Ovary (tissue), 9 donors: ENCODE data around the gene GON4L. TPM values are rescaled to one million over a fixed set of nuclear protein-coding genes. Genes with fewer than 3 reads are reported as not detected.
"Not testable (repeated sequence)": the region's sequence is repeated elsewhere in the genome, so short reads cannot be mapped to it uniquely, and the experiment has no call there.

ENCODE experiments used
- DNase-seq, 5 donors: peaks; one replicate each; pipeline ENCODE4 v3.0.0-alpha.2; 2019 to 2020
- H3K27ac ChIP-seq, 2 donors: fragments of 200-600 bp; one replicate each; pipeline versions ENCODE4 v1.5.1 to v1.8.0; 2019 to 2022
- H3K27me3 ChIP-seq: fragments of 200-600 bp; one replicate; pipeline ENCODE4 v1.8.0; 2022
- H3K36me3 ChIP-seq: fragments of 200-600 bp; sonication (generic); one replicate; pipeline ENCODE4 v1.5.1; 2019
- H3K4me1 ChIP-seq: one replicate; pipeline ENCODE4 v1.8.1; 2013; ENCODE audit warnings: mild to moderate bottlenecking, moderate library complexity; ENCODE audit not compliant: insufficient read depth
- H3K4me3 ChIP-seq: fragments of 200-600 bp; sonication (generic); one replicate; pipeline ENCODE4 v1.5.1; 2017
- H3K9me3 ChIP-seq, 2 donors: fragments of 200-600 bp in 1 of 2; sonication (generic) in 1 of 2; one replicate each; pipeline versions ENCODE4 v1.5.1 to v1.8.1; 2013 to 2019; ENCODE audit warnings: mild to moderate bottlenecking in 1 of 2, moderate library complexity in 1 of 2
- EP300 ChIP-seq: sonication (generic); formaldehyde crosslinking; IDR thresholded peaks from one replicate; pipeline ENCODE4 v1.6.1; 2017; ENCODE audit warnings: antibody characterized with exemption
- POLR2A ChIP-seq: fragments of 450-650 bp; IDR thresholded peaks from one replicate; pipeline ENCODE4 v1.6.1; 2017; ENCODE audit warnings: antibody characterized with exemption, mild to moderate bottlenecking, moderate library complexity
- WGBS, 3 donors: extraction: QIAGEN DNeasy Blood & Tissue Kit in 1 of 3; methylation state at CpG; one replicate each; pipeline versions ENCODE4 v1.1.5 to v1.1.7; 2013 to 2017; 5-methylcytosine and 5-hydroxymethylcytosine counted together
- intact Hi-C, 4 donors: fragments of 100-400 bp; cut with DNase I; formaldehyde crosslinking; loops; one replicate each; pipeline versions ENCODE4 v1.11.0 to v1.15.1; 2022 to 2023
- polyA plus RNA-seq, 2 donors: library from polyadenylated mRNA; stranded (reverse); fragments of 200-250 nt in 1 of 2; fragments of 350-450 nt in 1 of 2; fragmentation: Illumina TruSeq in 1 of 2; extraction: RNeasy Lipid Tissue Mini Kit (QIAGEN cat#74804) in 1 of 2; gene quantifications; one replicate each; pipeline ENCODE4 v1.2.3, GENCODE V29; 2013 to 2014
- total RNA-seq, 7 donors: library from RNA; depleted of rRNA in 2 of 7; stranded (reverse); fragments of >200 nt in 2 of 7; fragmentation: NEBNext Ultra II Directional in 3 of 7; extraction: Animal tissue kit (Norgen Biotek cat#: 25700) in 3 of 7; gene quantifications; one replicate each; pipeline versions ENCODE4 v1.1.0 to v1.2.4, GENCODE V29; 2016 to 2023
- TF ChIP-seq, protein P1 (sequence below), 3 donors: fragments of 450-650 bp in 2 of 3; fragments of 200-600 bp in 1 of 3; IDR thresholded peaks; one replicate each; pipeline versions ENCODE4 v1.5.1 to v1.8.0; 2016 to 2022; ENCODE audit warnings: antibody characterized with exemption in 3 of 3, mild to moderate bottlenecking in 1 of 3
- donor health status: DM: no; HTN: no; CAD: no; lungs with moderate emphysema.
- donor health status: DM: no; HTN: no; CAD: no.
- donor health status: Bipolar disorder and iron deficiency.
- donor health status: DM: yes; HTN: yes; CAD: no.
- donor health status: DM: no; HTN: no; CAD: no.
- donor health status: DM: yes; HTN: yes; CAD: no.

GON4L gene
- total and polyA plus RNA-seq, 9 donors = 16.0 to 57.5 (median 39.5) TPM

DNA sequence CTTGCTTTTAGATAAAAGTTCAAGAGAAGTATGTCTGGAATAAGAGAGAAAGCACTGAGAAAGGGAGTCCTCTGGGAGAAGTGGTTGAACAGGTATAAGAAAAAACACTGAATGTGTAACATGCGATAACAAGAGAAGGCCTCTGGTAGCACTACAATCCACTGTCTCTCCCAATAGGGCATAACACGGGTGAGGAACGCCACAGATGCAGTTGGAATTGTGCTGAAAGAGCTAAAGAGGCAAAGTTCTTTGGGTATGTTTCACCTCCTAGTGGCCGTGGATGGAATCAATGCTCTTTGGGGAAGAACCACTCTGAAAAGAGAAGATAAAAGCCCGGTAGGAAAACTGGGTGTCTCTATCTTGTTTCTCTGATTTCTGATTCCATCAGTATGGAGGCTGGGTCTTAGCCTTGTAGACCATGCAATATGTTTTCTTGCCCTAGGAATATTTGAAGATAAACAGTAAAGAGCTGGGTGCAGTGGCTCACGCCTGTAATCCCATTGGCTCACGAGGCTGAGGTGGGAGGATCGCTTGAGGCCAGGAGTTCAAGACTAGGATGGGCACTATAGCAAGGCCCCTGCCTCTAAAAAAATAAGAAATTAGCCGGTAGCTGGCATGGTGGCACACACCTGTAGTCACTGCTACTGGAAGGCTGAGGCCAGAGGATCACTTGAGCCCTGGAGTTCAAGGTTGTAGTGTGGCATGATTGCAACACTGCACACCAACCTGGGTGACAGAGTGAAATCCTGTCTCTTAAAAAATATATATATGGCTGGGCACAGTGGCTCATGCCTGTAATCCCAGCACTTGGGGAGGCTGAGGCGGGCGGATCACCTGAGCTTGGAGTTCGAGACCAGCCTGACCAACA, 127.7 kb downstream of the GON4L start:
- no peak overlapping the region for H3K27ac ChIP-seq
- WGBS, 3 donors = 60 to 61% (median 61%) methylated on average over 12 of the region's 12 CpGs
- intact Hi-C loops = no loop called here
- H3K36me3 ChIP-seq = no peaks in the 10 kb centered on the region
- no peaks in the 10 kb centered on the region for H3K9me3 ChIP-seq
- H3K4me3 ChIP-seq = no peak overlapping the region
- H3K27me3 ChIP-seq = no peaks in the 10 kb centered on the region
- TF ChIP-seq EP300 = no peak
- no peak for TF ChIP-seq POLR2A
- TF ChIP-seq, protein P1, sequence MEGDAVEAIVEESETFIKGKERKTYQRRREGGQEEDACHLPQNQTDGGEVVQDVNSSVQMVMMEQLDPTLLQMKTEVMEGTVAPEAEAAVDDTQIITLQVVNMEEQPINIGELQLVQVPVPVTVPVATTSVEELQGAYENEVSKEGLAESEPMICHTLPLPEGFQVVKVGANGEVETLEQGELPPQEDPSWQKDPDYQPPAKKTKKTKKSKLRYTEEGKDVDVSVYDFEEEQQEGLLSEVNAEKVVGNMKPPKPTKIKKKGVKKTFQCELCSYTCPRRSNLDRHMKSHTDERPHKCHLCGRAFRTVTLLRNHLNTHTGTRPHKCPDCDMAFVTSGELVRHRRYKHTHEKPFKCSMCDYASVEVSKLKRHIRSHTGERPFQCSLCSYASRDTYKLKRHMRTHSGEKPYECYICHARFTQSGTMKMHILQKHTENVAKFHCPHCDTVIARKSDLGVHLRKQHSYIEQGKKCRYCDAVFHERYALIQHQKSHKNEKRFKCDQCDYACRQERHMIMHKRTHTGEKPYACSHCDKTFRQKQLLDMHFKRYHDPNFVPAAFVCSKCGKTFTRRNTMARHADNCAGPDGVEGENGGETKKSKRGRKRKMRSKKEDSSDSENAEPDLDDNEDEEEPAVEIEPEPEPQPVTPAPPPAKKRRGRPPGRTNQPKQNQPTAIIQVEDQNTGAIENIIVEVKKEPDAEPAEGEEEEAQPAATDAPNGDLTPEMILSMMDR (IDR thresholded peaks at IDR 0.05) = peak; percentile 15 to 33 (median 27)
- H3K4me1 ChIP-seq = no peaks in the 10 kb centered on the region
- peak in 4 of 5 donors; percentile 17 to 49 (median 32) for DNase-seq

DNA sequence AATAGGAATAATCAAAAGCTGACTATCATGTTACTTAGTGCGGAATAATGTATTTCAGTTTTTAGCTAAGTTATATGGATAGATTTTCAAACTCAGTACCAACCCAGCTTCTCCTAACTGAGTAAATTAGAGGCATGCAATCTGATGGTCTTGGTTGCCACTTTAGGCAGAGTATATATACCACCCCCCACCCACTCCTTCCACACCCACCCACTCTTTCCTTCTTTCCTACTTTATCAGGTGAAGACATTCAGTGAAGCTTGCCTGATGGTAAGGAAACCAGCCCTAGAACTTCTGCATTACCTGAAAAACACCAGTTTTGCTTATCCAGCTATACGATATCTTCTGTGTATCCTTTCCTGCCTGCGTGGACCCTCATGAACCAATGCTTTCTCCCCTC, 131.9 kb downstream of the GON4L start:
- 93 to 95% (median 95%) methylated on average over 3 of the region's 3 CpGs for WGBS, 3 donors
- no peak for TF ChIP-seq EP300
- TF ChIP-seq POLR2A = no peak
- TF ChIP-seq, protein P1 (IDR thresholded peaks at IDR 0.05) = no peak
- Histone ChIP-seq H3K4me1 (no peaks in the 10 kb centered on the region), H3K27me3 (no peaks in the 10 kb centered on the region), H3K36me3 (no peaks in the 10 kb centered on the region), H3K4me3 (no peak overlapping the region), H3K27ac (no peak overlapping the region), H3K9me3 (no peaks in the 10 kb centered on the region)
- DNase-seq = no peak
- intact Hi-C loops = no loop called here

DNA sequence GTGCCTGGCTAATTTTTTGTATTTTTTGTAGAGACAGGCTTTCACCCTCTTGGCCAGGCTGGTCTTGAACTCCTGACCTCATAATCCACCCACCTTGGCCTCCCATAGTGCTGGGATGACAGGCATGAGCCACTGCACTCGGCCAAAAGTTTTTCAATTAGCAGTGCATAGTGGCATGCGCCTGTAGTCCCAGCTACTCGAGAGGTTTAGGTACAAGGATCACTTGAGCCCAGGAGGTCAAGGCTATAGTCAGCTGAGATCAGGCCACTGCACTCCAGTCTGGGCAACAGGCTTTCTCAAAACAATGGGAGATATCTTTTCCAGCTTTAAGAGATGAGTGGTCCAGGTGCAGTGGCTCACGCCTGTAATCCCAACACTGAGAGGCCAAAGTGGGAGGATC, 137.3 kb downstream of the GON4L start:
- Histone ChIP-seq H3K4me3 (no peak overlapping the region), H3K36me3 (no peaks in the 10 kb centered on the region), H3K27me3 (no peaks in the 10 kb centered on the region), H3K27ac (no peak overlapping the region), H3K4me1 (no peaks in the 10 kb centered on the region), H3K9me3 (no peaks in the 10 kb centered on the region)
- intact Hi-C loops = no loop called here
- no peak for DNase-seq
- 82 to 96% (median 82%) methylated on average over 4 of the region's 4 CpGs for WGBS, 3 donors
- TF ChIP-seq POLR2A = no peak
- TF ChIP-seq, protein P1 (IDR thresholded peaks at IDR 0.05) = no peak
- no peak for TF ChIP-seq EP300

DNA sequence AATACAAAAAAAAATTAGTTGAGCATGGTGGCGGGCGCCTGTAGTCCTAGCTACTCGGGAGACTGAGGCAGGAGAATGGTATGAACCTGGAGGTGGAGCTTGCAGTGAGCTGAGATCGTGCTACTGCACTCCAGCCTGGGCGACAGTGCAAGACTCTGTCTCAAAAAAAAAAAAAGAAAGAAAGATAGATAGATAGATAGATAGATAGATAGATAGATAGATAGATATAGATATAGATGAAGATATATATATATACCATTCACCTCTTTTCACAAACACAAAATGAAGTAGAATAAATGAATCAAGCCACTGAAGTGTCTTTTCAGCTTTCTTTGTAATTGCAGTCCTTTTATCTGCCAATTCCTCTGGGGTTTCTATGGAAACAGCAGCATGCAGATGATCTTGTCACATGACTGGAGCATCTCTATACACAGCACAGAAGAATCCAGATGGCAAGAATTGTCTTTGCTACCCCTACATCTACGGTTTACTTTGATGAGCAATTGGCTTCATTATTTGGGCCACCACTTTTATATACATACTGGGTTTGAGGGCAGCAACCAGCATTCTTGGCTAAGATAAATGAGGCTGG, 138.4 kb downstream of the GON4L start:
- 86 to 90% (median 89%) methylated on average over 6 of the region's 6 CpGs for WGBS, 3 donors
- H3K9me3 ChIP-seq, H3K36me3 ChIP-seq, H3K27me3 ChIP-seq, H3K27ac ChIP-seq, DNase-seq, intact Hi-C loops, H3K4me3 ChIP-seq, H3K4me1 ChIP-seq: not testable (repeated sequence)

DNA sequence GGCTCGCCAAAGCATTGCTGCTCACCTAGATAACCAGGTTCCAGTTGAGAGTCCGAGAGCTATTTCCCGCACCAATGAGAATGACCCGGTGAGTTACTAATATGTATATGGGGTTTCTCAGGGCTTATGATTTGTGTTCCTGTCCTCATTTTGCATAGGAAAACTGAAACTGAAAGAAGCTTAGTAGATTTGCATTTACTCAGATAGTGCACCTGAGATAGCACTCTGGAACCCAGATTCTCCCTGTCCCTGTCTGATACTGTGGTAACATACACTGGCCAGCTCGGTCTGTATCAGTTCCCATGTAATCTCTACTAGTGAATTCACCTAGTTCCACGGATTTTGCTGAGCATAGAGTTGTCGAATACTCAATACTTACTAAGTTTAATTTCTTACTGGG, 140.0 kb downstream of the GON4L start:
- no peaks in the 10 kb centered on the region for H3K9me3 ChIP-seq
- no peaks in the 10 kb centered on the region for H3K4me1 ChIP-seq
- TF ChIP-seq POLR2A (no peak), EP300 (no peak)
- TF ChIP-seq, protein P1 (IDR thresholded peaks at IDR 0.05) = no peak
- H3K4me3 ChIP-seq = no peak overlapping the region
- H3K27me3 ChIP-seq = no peaks in the 10 kb centered on the region
- WGBS, 3 donors = 93 to 95% (median 94%) methylated on average over 7 of the region's 7 CpGs
- no peaks in the 10 kb centered on the region for H3K36me3 ChIP-seq
- H3K27ac ChIP-seq = no peak overlapping the region
- intact Hi-C loops = no loop called here
- DNase-seq = no peak
